ENCODE measurements around the gene FGF14. TPM values are rescaled to one million over a fixed set of nuclear protein-coding genes. Genes with fewer than 3 reads are reported as not detected.

FGF14 gene
- total RNA-seq, 1 experiment from 2014 or later: not detected

- Histone ChIP-seq H3K9me2 (replicated peaks; ENCODE audit: low read length) (no peaks in the 10 kb centered on the region), H3K27me3 (ENCODE audit: low read length) (peaks cover 65% of the 10 kb centered on the region), H2AFZ (ENCODE audit: low read length) (no peak overlapping the region), H3F3A (ENCODE audit: low read length, unreplicated experiment) (no peaks in the 10 kb centered on the region), H3K9me3 (ENCODE audit: low read length) (no peaks in the 10 kb centered on the region), H3K27ac (ENCODE audit: low read length) (no peak overlapping the region), H3K79me2 (ENCODE audit: low read length) (no peaks in the 10 kb centered on the region), H3K36me3 (ENCODE audit: low read depth, low read length) (no peaks in the 10 kb centered on the region), H3K4me2 (ENCODE audit: low read length) (no peak overlapping the region), H3K4me3 (ENCODE audit: low read length) (no peak overlapping the region), H3K4me1 (ENCODE audit: insufficient read depth, low read length) (no peaks in the 10 kb centered on the region), H3K9ac (ENCODE audit: low read length) (no peak overlapping the region), H4K20me1 (ENCODE audit: low read length) (no peaks in the 10 kb centered on the region)
- ATAC-seq (no peak), DNase-seq (no peak)
- intact Hi-C loops (cut with micrococcal nuclease): no loop called here
- POLR2A ChIA-PET (ENCODE audit: unreplicated experiment): no interaction called here
- TF ChIP-seq EZH2 (IDR thresholded peaks at IDR 0.05; ENCODE audit: low read length, unreplicated experiment) (no peak), CTCF (conservative IDR thresholded peaks at IDR 0.05; ENCODE audit: low read depth, low read length) (no peak), EZH2phosphoT487 (IDR thresholded peaks at IDR 0.05; ENCODE audit: borderline replicate concordance, low read length) (no peak)
- no TSS peak for BruUV-seq (replicated peaks)
- CTCF ChIA-PET: no interaction called here
Measured at GRCh38 chr13:102402290-102402689, 442 bp upstream of the FGF14 start.

- TF ChIP-seq EZH2 (IDR thresholded peaks at IDR 0.05; ENCODE audit: low read length, unreplicated experiment) (no peak), EZH2phosphoT487 (IDR thresholded peaks at IDR 0.05; ENCODE audit: borderline replicate concordance, low read length) (no peak), CTCF (conservative IDR thresholded peaks at IDR 0.05; ENCODE audit: low read depth, low read length) (no peak)
- H3K27me3 ChIP-seq (ENCODE audit: low read length): peaks cover 75% of the 10 kb centered on the region
- no peaks in the 10 kb centered on the region for H3K9me2 ChIP-seq (replicated peaks; ENCODE audit: low read length)
- ChIA-PET CTCF (no interaction called here), POLR2A (ENCODE audit: unreplicated experiment) (no interaction called here)
- H3F3A ChIP-seq (ENCODE audit: low read length, unreplicated experiment): no peaks in the 10 kb centered on the region
- no peak overlapping the region for H3K4me2 ChIP-seq (ENCODE audit: low read length)
- no peaks in the 10 kb centered on the region for H3K4me1 ChIP-seq (ENCODE audit: insufficient read depth, low read length)
- H2AFZ ChIP-seq (ENCODE audit: low read length): no peak overlapping the region
- no peaks in the 10 kb centered on the region for H3K79me2 ChIP-seq (ENCODE audit: low read length)
- no peak for DNase-seq
- H4K20me1 ChIP-seq (ENCODE audit: low read length): no peaks in the 10 kb centered on the region
- no peaks in the 10 kb centered on the region for H3K9me3 ChIP-seq (ENCODE audit: low read length)
- no TSS peak for BruUV-seq (replicated peaks)
- H3K9ac ChIP-seq (ENCODE audit: low read length): no peak overlapping the region
- no peak overlapping the region for H3K4me3 ChIP-seq (ENCODE audit: low read length)
- ATAC-seq: no peak
- no peaks in the 10 kb centered on the region for H3K36me3 ChIP-seq (ENCODE audit: low read depth, low read length)
- H3K27ac ChIP-seq (ENCODE audit: low read length): no peak overlapping the region
- intact Hi-C loops (cut with micrococcal nuclease): no loop called here
Measured at GRCh38 chr13:102401265-102401664, 583 bp downstream of the FGF14 start.

- no TSS peak for BruUV-seq (replicated peaks)
- H4K20me1 ChIP-seq (ENCODE audit: low read length): no peaks in the 10 kb centered on the region
- H3F3A ChIP-seq (ENCODE audit: low read length, unreplicated experiment): no peaks in the 10 kb centered on the region
- no peak overlapping the region for H2AFZ ChIP-seq (ENCODE audit: low read length)
- H3K9me2 ChIP-seq (replicated peaks; ENCODE audit: low read length): no peaks in the 10 kb centered on the region
- DNase-seq: no peak
- H3K36me3 ChIP-seq (ENCODE audit: low read depth, low read length): no peaks in the 10 kb centered on the region
- H3K27me3 ChIP-seq (ENCODE audit: low read length): peaks cover 80% of the 10 kb centered on the region
- H3K9me3 ChIP-seq (ENCODE audit: low read length): no peaks in the 10 kb centered on the region
- H3K79me2 ChIP-seq (ENCODE audit: low read length): no peaks in the 10 kb centered on the region
- H3K4me3 ChIP-seq (ENCODE audit: low read length): no peak overlapping the region
- H3K4me2 ChIP-seq (ENCODE audit: low read length): no peak overlapping the region
- no peak overlapping the region for H3K9ac ChIP-seq (ENCODE audit: low read length)
- H3K4me1 ChIP-seq (ENCODE audit: insufficient read depth, low read length): no peaks in the 10 kb centered on the region
- CTCF ChIA-PET: no interaction called here
- H3K27ac ChIP-seq (ENCODE audit: low read length): no peak overlapping the region
- ATAC-seq: no peak
- TF ChIP-seq EZH2phosphoT487 (IDR thresholded peaks at IDR 0.05; ENCODE audit: borderline replicate concordance, low read length): no peak
- TF ChIP-seq EZH2 (IDR thresholded peaks at IDR 0.05; ENCODE audit: low read length, unreplicated experiment): no peak
- no peak for TF ChIP-seq CTCF (conservative IDR thresholded peaks at IDR 0.05; ENCODE audit: low read depth, low read length)
- intact Hi-C loops (cut with micrococcal nuclease): no loop called here
- POLR2A ChIA-PET (ENCODE audit: unreplicated experiment): no interaction called here
Measured at GRCh38 chr13:102400675-102401145, 1.1 kb downstream of the FGF14 start.

Data from PC-3 (cell line).